Prostate gland (tissue), 2 donors: ENCODE results near the gene ASB7. TPM values are rescaled to one million over a fixed set of nuclear protein-coding genes. Genes with fewer than 3 reads are reported as not detected.

Experiments
- DNase-seq: peaks from one replicate; pipeline ENCODE4 v3.0.0-alpha.2; 2019; ENCODE audit warnings: low spot score
- H3K27ac ChIP-seq, 2 donors: fragments of 200-600 bp; sonication (generic); 2 replicates each; pipeline ENCODE4 v1.5.1; 2017 to 2019
- H3K27me3 ChIP-seq: fragments of 200-600 bp; sonication (generic); replicated peaks from 2 replicates; pipeline ENCODE4 v1.5.1; 2019; ENCODE audit not compliant: insufficient read depth
- H3K36me3 ChIP-seq, 2 donors: fragments of 200-600 bp; sonication (generic); 1 replicate in 1 of 2; 2 replicates in 1 of 2; pipeline versions ENCODE4 v1.5.1 to v1.8.1; 2017 to 2019
- H3K4me1 ChIP-seq: fragments of 200-600 bp; sonication (generic); replicated peaks from 2 replicates; pipeline ENCODE4 v1.5.1; 2019
- H3K4me3 ChIP-seq, 2 donors: fragments of 200-600 bp; sonication (generic); 2 replicates each; pipeline ENCODE4 v1.5.1; 2017 to 2019
- H3K9me3 ChIP-seq: fragments of 200-600 bp; sonication (generic); 2 replicates; pipeline ENCODE4 v1.5.1; 2017
- POLR2A ChIP-seq: fragments of 450-650 bp; IDR thresholded peaks from one replicate; pipeline ENCODE4 v1.6.1; 2016; ENCODE audit warnings: antibody characterized with exemption, mild to moderate bottlenecking
- POLR2AphosphoS5 ChIP-seq: sonication (generic); formaldehyde crosslinking; IDR thresholded peaks from one replicate; pipeline ENCODE4 v1.6.1; 2017; ENCODE audit warnings: antibody characterized with exemption
- WGBS: methylation state at CpG from one replicate; pipeline ENCODE4 v1.1.5; 2018; 5-methylcytosine and 5-hydroxymethylcytosine counted together
- intact Hi-C: fragments of 100-400 bp; cut with DNase I; formaldehyde crosslinking; loops from one replicate; pipeline ENCODE4 v1.14.2; 2022
- total RNA-seq, 2 donors: library from RNA; depleted of rRNA; stranded (reverse); fragments of >200 nt; gene quantifications; one replicate each; pipeline ENCODE4 v1.1.0, GENCODE V29; 2016
- TF ChIP-seq, protein P1 (sequence below), 4 experiments: fragments of 200-600 bp in 2 of 4; fragments of 450-650 bp in 2 of 4; sonication (generic) in 2 of 4; IDR thresholded peaks; 1 replicate in 3 of 4; 2 replicates in 1 of 4; pipeline ENCODE4 v1.5.1; 2016 to 2019; ENCODE audit warnings: antibody characterized with exemption in 4 of 4, mild to moderate bottlenecking in 2 of 4, moderate library complexity in 2 of 4

ASB7 gene
- total RNA-seq, 2 donors from 2014 or later: 17.3 to 22.3 TPM

DNA sequence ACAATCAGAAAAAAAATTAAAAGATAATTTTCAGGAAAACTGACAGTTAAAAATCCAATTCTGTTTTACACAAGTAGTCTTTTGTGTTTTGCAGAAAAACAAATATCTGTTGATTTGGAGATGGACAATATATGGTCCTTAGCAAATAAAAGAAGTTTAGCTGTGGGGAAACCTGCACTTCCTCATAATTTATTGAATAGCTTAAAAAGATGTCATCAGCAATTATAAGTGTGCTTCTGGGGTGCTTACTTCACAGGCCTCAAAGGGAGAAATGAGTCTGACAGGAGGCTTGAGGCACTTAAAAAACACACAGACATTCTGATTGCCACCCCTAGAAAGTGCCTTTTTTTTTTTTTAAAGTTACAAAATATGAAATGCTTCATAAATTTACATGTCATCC lies 42.1 kb upstream of the ASB7 start:
- no peaks in the 10 kb centered on the region for H3K27me3 ChIP-seq
- H3K4me1 ChIP-seq: no peaks in the 10 kb centered on the region
- TF ChIP-seq, protein P1, sequence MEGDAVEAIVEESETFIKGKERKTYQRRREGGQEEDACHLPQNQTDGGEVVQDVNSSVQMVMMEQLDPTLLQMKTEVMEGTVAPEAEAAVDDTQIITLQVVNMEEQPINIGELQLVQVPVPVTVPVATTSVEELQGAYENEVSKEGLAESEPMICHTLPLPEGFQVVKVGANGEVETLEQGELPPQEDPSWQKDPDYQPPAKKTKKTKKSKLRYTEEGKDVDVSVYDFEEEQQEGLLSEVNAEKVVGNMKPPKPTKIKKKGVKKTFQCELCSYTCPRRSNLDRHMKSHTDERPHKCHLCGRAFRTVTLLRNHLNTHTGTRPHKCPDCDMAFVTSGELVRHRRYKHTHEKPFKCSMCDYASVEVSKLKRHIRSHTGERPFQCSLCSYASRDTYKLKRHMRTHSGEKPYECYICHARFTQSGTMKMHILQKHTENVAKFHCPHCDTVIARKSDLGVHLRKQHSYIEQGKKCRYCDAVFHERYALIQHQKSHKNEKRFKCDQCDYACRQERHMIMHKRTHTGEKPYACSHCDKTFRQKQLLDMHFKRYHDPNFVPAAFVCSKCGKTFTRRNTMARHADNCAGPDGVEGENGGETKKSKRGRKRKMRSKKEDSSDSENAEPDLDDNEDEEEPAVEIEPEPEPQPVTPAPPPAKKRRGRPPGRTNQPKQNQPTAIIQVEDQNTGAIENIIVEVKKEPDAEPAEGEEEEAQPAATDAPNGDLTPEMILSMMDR (IDR thresholded peaks at IDR 0.05): no peak
- TF ChIP-seq POLR2AphosphoS5 (no peak), POLR2A (no peak)
- H3K36me3 ChIP-seq: no peaks in the 10 kb centered on the region
- DNase-seq: no peak
- H3K9me3 ChIP-seq: no peaks in the 10 kb centered on the region
- no peak overlapping the region for H3K27ac ChIP-seq
- intact Hi-C loops: no loop called here
- no peak overlapping the region for H3K4me3 ChIP-seq

DNA sequence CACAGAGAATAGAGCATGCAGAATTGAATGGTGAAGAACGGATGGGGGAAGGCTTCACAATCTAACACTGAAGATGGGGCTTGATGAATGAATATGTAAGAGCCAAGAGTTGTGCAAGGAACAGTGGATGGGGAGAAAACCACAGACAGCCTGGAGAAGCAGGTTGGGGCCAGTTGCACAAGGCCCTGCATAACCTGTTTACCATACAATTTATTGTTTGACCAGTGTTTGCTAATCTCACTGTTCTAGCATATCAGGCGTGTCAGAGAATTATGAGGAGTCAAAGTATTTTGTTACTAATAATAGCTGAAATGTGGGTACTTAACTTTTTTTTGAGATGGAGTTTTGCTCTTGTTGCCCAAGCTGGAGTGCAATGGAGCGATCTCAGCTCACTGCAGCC lies 36.8 kb upstream of the ASB7 start:
- no peak overlapping the region for H3K4me3 ChIP-seq
- WGBS: 63% methylated on average over 3 of the region's 3 CpGs
- TF ChIP-seq POLR2AphosphoS5: peak; percentile 85
- TF ChIP-seq, protein P1 (IDR thresholded peaks at IDR 0.05): no peak

DNA sequence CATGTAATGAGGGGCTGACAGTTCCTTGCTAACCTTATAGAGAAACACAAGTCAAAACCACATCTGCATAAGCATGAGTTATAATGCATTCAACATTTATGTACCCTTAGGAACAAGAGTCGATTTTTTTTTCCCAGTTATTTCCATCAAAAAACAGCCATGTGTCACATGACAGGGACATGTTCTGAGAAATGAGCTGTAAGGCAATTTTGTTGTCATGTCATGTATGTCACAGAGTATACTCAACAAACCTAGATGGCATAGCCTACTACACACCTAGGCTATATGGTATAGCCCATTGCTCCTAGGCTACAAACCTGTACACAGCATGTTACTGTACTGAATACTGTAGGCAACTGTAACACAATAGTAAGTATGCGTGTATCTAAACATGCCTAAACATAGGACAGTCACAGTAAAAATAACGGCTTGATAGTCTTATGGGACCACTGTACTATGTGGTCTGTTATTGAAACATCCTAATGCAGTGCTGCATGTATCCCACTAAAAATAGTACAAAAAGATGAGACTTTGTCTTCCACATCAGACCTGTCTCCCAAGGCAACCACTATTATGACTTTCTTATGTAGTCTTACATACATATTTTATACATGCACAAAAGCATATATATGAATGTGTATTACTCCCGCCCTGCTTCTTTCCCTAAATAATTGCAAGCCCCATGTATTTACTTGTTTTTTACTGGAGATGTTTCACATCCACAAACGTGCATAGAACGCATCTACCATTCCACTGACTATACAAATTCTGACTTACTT lies 35.4 kb upstream of the ASB7 start:
- WGBS: 94% methylated on average over 6 of the region's 6 CpGs
- Histone ChIP-seq H3K4me1 (no peaks in the 10 kb centered on the region), H3K4me3 (no peak overlapping the region), H3K36me3 (no peaks in the 10 kb centered on the region), H3K9me3 (no peaks in the 10 kb centered on the region), H3K27me3 (no peaks in the 10 kb centered on the region), H3K27ac (no peak overlapping the region)
- intact Hi-C loops: no loop called here
- DNase-seq: no peak
- TF ChIP-seq POLR2A: no peak
- TF ChIP-seq, protein P1 (IDR thresholded peaks at IDR 0.05): no peak
- TF ChIP-seq POLR2AphosphoS5: no peak

More for the DNA sequence above, 36.8 kb upstream of the ASB7 start:
- Histone ChIP-seq H3K27ac (peak overlapping the region in 1 of 2 donors; percentile 59), H3K36me3 (no peaks in the 10 kb centered on the region), H3K4me1 (no peaks in the 10 kb centered on the region), H3K27me3 (no peaks in the 10 kb centered on the region), H3K9me3 (no peaks in the 10 kb centered on the region)
- DNase-seq: peak; percentile 62
- intact Hi-C loops: no loop called here

DNA sequence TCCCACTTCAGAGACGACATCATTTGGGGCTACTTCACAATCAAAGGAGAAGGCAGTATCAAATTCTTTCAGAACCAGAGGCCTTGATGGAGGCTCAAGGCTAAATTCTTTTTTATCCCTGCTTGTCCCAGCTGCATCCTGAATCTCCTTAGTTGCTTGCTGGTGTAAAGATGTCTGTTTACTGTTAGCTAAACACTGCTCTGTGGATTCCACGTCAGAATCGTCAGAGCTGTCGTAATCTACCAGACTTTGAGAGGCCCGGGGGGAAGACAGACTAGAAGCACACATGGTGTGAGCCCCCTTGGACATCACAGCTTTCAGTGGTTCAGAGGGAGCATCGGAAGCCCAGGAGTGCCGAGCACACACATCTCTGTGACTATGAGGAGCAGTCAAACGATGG lies 33.0 kb upstream of the ASB7 start:
- Histone ChIP-seq H3K27ac (no peak overlapping the region), H3K27me3 (no peaks in the 10 kb centered on the region), H3K4me1 (no peaks in the 10 kb centered on the region), H3K9me3 (no peaks in the 10 kb centered on the region), H3K36me3 (no peaks in the 10 kb centered on the region), H3K4me3 (no peak overlapping the region)
- no peak for TF ChIP-seq POLR2AphosphoS5
- TF ChIP-seq, protein P1 (IDR thresholded peaks at IDR 0.05): no peak
- no peak for TF ChIP-seq POLR2A
- no peak for DNase-seq
- whole genome bisulfite sequencing: 78% methylated on average over 8 of the region's 8 CpGs
- intact Hi-C loops: no loop called here

DNA sequence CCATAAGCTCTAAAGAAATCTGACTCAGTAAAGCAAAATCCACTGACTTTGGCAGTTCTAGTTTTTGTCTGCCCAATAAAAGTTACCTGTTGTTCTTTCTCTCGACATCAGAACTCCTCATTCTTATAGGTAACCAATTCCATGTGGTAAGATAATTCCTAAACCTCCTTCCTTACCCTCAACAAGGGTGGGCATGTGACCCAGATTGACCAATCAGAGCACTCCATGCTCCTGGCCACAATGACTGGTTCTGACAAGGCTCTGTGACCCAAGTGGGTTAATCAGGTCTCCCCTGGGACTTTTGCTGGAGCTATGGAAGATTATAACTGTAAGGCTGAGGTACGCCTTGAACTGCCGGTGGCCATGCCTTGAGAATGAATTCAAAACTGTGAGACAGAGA lies 32.1 kb upstream of the ASB7 start:
- DNase-seq: no peak
- Histone ChIP-seq H3K36me3 (no peaks in the 10 kb centered on the region), H3K9me3 (no peaks in the 10 kb centered on the region), H3K4me3 (no peak overlapping the region), H3K27me3 (no peaks in the 10 kb centered on the region), H3K4me1 (no peaks in the 10 kb centered on the region), H3K27ac (no peak overlapping the region)
- 82% methylated on average over 3 of the region's 3 CpGs for WGBS
- intact Hi-C loops: loop anchor here (5.0 kb wide), 1 partner anchor 643 kb away; no protein-coding TSS in a partner anchor
- TF ChIP-seq POLR2A (no peak), POLR2AphosphoS5 (no peak)
